HG03025 (cell line): ENCODE data around the gene CA10.

Source experiments
- ATAC-seq: cut with Tn5 transposase; IDR thresholded peaks from one replicate; pipeline ENCODE4 v1.9.1; 2021; ENCODE audit warnings: mild to moderate bottlenecking, moderate library complexity; ENCODE audit not compliant: unreplicated experiment, low FRiP score

The CA10 gene

GRCh38 chr17:51828901-51829300 lies 329.6 kb downstream of the CA10 start:
- ATAC-seq = no peak

- ATAC-seq = no peak
Measured at GRCh38 chr17:51827140-51827539, 331.4 kb downstream of the CA10 start.

DNA sequence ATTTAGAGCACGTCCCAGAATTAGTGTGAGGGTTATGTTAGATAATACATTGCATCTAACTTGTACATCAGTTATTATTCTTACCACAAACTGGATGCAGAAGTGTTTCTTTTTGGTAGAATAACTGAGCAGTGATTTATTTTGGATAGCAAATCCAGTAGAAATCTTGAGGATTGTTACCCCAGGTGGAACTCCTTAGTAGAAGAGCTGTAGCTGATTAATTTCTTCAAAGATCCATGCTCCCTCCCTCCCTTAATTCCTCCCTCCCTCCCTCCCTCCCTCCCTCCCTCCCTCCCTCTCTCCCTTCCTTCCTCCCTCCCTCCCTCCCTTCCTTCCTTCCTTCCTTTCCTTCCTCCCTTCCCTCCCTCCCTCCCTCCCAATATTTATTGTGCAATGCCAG lies 337.7 kb downstream of the CA10 start:
- no peak for ATAC-seq

DNA sequence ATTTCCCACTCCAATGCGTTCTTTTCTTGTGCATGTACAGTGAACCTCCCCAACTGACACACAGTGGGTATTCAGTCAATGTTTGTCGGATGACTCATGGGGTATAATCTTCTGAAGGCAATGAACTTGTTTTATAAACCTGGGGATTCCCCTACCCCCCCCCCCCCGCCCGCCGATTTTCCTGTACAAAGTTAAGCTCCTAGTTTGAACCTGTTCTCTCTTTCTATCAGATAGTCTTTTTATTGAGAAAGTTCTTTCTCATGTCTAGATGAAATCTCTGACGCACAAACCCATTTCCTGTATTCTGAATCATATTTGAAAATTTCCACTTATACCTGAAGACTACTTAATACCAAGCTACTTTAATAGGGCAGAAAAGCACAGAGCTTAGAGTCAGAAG lies 338.3 kb downstream of the CA10 start:
- no peak for ATAC-seq

DNA sequence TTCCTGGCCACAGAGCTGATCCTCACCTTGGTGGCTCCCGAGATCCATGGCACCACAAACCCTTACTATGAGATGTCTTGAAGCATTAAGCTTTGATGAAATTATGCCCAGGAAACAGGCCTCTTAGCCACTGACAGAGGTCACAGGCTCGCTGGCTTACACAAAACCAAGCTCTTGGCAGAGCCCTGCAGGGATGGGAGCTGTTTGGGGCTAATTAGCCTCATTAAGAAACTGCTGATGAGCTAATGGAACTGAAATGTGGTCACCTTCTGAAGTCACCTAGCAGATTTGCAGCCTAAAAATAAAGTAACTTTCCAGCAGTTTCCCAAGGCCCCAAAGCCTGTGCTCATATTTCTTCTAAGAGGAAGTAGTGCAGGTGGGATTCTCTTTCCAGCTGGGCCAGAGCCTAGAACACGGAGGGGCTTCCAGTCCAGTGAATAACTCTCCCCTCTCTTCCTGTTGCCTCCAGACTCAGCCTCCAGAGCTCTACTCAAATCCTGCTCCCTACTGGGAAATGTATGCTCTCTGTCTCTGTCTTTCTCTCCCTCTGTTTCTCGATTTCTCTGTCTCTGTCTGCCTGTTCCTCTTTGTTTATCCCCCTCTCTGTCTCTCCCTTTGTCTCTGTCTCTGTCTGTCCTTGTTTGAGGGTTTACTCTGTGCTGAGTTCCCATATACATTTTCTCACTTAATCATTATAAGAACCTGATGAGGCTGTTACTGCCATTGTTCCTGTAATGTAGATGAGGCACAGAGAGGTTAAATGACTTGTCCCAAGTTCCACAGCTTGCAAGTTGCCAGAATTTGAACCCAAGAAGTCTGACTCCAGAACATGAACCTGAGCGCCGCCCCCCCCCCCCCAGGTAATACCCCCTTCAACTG lies 338.9 kb downstream of the CA10 start:
- ATAC-seq = no peak

DNA sequence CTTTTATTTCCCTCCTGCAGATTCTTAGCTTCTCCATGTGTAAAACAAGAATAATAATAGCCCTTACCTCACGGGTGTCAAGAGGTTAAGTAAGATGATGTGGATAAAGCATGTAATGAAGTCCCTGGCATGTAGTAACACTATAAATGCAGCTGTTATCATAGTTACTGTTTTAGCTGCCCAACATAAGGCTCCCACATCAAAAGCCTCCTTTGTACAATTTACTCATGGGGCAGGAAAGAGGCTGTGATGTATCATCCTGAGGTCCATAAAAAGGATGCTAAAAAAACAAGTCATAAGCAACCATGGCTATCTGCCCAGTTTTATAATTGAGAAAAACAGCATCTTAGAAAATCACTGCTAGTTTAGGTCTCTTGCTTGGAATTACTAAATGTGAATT lies 339.7 kb downstream of the CA10 start:
- ATAC-seq = no peak

DNA sequence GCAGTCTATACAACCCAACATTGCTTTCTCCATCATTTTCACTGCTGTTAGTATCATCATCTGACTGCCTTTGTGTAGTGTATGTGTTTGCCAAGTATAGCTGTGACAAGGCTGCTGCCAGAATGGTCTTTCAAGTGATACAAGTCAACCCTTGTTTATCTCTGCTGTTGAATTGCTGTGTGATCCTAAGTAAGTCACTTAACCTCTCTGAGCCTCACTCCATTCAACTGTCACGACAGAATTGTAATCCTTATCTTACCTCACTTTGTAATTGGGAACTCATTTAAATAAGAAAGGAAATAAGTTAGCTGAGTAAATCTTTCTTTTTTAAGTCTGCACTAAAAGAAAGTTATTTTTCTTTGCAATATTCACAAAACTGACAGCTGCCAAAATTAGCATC lies 340.6 kb downstream of the CA10 start:
- no peak for ATAC-seq

DNA sequence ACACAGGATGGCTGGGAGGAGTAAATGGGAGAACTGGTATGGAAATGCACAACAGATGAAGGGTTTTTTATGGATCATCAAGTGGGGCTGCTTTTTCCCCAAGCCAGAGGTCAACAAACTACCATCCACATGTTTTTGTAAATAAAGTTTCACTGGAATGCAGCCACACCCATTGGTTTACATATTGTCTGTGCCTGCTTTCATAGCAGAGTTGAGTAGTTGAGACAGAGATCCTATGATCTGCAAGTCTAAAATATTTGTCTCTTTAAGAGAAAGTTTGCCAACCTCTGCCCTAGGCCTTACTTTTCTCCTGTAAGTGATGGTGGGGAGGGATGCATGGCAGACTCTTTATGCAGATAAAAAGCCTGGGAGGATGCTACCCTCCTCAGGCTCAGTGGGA lies 341.4 kb downstream of the CA10 start:
- ATAC-seq = no peak

GRCh38 chr17:51815097-51815496 lies 343.4 kb downstream of the CA10 start:
- no peak for ATAC-seq

- ATAC-seq = no peak
Measured at GRCh38 chr17:51814521-51814920, 344.0 kb downstream of the CA10 start.

GRCh38 chr17:51813784-51814174 lies 344.7 kb downstream of the CA10 start:
- ATAC-seq = no peak

DNA sequence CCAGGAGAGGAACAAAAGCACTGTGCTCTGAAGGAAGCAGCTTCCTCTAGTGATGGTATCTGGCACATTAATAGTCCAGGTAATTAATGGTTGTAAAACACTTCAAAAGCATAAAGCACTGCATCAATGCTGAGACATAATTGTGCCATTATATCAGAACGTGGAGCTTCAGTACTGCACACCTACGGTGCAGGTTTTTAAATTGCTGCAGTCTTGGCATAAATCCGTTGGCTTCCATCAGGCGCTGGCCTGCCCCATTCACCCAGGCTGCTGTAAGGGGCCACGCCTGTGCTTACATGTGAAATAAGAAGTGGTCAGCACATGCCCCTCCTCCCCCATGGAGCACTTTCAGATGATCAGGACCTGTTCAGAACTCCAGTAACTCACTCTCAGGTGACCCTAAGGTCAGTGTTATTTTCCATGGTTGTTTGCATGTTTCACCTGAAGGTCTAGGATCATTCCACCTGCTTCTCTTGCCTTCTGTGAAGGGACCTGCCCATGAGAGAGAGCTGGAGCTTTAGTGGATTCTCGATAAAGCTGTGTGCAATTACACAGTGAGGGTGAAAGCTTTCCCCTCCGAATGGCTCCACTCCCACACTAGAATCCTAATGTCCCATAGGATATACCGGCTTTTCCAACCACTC lies 345.3 kb downstream of the CA10 start:
- ATAC-seq = no peak

DNA sequence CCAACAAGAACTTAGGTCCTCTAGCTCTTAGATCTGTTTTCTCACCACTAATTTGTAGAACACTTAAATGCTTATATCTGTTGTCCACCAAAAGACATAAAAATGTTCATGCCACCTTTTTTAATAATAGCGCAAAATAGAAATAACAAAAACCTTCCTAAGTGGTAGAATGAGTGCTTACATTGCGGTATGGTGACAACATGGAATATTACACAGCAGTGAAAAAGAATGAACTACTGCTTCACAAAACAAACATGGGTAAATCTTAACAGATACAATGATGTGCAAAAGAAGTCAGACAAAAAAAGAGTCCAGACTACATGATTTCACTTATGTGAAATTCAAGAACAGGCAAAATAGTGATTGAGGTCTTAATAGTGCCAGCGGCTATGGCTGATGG lies 351.1 kb downstream of the CA10 start:
- ATAC-seq = no peak

DNA sequence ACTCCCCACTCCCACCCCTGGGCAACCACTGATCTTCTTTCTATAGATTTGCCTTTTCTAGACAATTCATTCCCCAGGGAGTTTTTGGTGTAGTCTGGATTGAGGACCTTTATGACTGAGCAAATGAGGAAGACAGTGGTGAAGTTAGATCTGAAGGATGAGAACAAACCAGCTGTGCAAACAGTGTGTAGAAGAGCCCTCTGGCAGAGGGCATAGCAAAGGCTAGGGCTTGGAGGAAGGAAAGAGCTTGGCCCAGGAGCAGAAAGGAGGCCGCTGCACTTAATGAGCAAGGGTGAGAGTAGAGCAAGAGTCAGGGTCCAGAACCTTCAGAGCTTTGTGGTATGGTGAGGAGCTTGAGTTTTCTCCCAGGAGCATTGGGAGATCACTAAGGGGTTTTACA lies 352.7 kb downstream of the CA10 start:
- ATAC-seq = no peak

DNA sequence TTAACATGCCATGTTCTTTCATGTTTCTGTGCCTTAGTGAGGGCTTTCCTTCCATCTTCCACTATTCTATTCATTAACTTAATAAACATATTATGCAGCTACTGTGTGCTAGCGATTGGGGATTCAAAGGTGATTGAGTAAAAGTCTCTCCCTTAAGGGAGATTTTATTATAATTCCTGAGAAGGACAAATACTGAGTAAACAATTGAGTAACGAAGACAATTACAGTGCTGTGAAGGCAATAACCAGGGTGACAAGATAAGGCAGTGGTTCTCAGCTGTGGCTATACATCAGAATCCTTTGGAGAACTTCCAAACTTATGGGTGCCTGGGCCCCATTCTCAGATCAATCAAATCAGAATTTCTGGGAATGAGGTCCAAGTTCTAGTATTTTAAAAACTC lies 353.3 kb downstream of the CA10 start:
- ATAC-seq = no peak

DNA sequence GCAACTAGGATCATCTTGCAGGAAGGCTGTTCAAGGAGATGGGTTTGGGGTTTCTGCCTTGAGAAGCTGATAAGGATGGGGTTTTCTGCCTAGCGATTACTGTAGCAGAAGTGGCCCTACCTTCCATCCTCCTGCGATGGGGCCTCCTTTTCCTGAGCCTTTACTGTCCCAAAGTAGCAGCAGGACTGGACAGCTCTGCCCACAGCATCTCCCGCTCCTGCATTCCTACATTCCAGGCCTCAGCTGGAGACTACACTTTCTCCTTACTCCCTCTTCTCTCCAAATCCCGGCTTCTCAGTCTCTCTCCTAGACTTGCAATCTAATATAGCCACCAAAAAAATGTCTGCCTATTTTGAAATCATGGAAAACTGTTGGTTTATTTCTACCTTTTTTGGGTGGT lies 355.4 kb downstream of the CA10 start:
- ATAC-seq = no peak

DNA sequence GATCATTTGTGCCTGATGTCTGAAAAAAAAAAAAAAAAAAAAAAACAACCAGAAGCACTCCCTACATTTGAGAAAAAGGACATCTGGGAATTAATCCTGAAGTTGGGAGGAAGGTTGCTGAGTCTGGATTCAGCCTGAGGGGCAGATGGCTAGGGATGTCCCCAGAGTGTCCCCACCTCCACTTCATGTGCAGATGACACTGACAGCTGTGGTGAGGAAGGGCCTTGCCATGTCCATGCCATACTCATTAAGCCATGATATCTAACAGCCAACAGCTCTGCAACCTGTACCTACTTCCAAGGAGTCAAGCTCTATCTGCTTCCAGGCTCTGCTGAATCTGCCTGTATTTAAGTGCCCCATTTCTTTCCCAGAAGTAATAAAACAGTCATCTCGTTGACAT lies 356.0 kb downstream of the CA10 start:
- ATAC-seq = no peak

DNA sequence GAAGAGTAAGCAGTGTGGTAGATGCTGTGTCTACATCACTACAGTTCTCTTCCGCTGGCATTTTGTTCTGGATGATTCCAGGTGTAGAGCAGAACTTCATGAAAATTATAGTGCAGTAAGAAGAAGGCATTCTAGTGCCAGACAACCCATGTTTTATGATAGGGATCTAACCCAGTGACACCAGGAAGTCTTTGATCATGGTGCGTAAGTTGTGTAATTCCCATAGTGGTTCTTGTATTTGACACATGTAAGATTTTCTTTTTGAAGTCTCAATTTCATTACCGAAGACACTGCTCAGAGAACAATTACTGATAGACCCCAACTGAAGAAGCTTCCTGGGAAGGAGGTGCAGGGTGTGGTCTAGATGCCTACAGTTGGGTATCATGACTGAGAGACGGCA lies 356.9 kb downstream of the CA10 start:
- no peak for ATAC-seq

GRCh38 chr17:51799981-51800380 lies 358.5 kb downstream of the CA10 start:
- no peak for ATAC-seq

- ATAC-seq = no peak
Measured at GRCh38 chr17:51799240-51799639, 359.3 kb downstream of the CA10 start.

DNA sequence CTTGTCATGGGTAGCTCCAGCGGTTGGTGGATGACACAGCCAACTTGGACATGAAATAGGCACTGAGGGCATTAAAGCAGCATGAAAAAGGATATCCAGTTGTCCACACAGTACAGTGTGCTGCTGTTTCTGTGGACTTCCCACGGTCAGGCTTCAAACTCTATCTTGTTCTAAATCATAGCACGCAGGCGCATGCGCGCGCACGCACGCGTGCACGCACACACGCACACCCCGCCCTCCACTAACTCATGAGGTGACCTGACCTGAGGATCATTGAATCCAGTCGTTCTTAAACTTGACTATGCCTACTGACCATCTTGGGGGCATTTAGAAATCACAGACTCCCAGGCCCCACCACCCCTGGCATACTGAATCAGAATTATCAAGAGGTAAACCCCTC lies 361.4 kb downstream of the CA10 start:
- ATAC-seq = no peak

- ATAC-seq = no peak
Measured at GRCh38 chr17:51796026-51796425, 362.5 kb downstream of the CA10 start.
